ENCODE data around the gene WTIP.
"Not testable (repeated sequence)": the region's sequence is repeated elsewhere in the genome, so short reads cannot be mapped to it uniquely, and the experiment has no call there.

Gene WTIP
- 0.70 to 1.0 reads per million in 2 experiments for total RNA-seq

DNA sequence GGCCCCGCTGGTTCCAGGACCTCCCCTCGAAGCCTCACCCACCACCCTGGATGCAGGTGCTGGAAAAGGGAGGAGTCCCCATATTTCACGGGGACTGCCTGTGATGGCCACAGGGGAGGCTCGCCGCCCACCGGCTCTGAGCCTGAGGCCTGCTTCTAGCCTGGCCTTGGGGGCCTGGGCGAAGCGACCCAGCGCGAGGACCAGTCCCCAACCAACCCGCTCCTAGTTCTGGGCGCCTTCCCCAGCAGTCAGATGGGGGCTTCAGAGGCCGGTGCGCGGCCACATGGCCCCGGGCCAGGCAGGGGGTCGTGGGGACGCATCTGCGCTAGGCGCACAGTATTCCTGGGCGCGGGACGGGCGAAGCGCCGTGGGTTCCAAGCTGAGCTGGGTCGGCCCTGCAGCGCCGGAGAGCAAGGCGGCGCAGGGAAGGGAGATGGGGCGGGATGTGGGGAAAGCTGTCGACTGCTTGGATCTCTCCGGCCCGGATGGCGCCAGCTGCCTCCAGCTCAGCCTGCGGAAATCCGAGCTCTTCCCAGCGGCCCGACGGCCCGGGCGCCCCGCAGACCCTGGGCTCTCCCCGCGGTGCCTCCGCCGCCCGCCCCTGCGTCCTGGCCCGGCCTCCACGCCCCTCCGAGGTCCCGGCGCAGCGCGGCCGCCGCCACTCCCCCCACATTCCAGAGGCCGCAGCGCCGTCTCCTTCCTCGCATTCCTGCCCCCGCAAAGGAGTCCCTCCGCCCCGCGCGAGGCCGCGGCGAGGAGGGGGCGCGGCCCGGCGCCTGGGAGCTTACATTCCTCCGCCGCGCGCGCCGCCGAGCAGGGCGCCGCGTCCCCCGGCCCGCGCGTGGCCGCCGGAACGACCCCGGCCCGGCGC is at the start of gene WTIP:
Gene WTIP, plus strand, starts transcription at position 788 of the 871 bp plus-strand sequence. CDS start 217 bp downstream, outside the sequence.
- no peak for DNase-seq (ENCODE audit: low read depth)

DNA sequence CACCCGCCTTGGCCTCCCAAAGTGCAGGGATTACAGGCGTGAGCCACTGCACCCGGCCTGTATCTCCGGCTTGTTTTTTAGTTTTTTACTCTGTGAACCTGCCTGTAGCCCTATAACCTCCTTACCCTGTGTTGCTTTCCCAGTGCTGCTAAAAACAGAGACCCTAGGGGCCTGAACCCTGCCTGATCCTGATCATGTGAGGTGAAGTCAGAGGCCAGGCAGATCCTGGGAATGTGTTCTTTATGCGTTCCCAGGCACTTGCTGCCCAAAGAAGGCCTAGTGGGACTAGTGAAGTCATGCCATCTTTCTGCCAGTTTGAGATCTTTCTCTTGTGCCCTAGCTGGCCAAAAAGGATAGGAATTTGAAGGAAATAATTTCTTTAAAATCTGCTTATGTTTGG is 48.8 kb upstream of the WTIP start:
- DNase-seq (ENCODE audit: low read depth) = no peak

DNA sequence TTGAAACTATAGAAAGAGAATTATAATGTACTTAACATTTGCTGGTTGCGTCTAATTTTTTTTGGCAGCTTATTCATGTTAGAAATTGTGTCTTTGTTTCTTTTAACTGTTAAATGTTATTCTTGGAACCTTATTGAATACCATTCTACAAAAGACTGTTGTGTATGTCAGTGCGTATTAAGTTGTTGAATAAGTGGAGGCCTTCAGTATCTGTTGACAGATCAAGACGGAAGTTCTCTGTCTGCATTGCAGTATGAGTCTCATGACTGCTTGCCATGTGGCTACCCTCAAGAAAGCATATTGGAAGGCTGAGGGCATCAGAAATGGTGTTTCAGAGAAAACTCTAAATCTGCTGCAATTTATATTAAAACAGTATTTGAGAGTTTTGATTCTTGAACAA is 44.8 kb upstream of the WTIP start:
- no peak for DNase-seq (ENCODE audit: low read depth)

DNA sequence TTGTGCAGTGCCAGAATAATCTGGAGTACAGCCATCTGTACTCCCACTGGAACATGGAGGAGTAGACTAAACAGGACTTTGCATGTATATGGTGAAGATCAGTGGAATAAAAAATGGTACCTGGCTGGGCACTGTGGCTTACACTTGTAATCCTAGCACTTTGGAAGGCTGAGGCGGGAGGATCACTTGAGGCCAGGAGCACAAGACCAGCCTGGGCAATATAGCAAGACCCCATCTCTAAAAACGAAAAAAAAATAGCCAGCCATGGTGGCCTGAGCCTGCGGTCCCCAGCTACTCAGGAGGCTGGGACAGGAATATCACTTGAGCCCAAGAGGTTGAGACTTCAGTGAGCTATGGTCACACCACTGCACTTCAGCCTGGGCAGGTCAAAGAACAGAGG is 33.4 kb upstream of the WTIP start:
- DNase-seq (ENCODE audit: low read depth) = no peak

DNA sequence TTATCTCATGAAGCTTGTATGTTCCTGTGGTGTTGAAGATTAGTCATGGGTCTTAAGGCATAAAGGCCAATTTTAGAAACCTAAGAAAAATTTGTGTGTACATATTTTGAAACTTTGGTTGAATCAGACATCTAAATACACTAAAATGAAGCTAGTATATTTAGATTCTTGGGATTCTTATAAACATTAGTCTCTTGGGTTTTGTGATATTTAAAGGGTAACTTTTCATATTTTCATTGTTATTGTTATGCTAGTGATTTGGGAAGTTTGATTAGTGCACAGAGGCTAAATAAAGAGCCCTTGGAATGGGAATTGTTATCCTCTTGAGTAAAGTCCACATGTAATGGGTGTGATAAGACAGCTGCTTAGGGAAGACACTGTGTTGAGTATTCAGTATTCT is 28.8 kb upstream of the WTIP start:
- no peak for DNase-seq (ENCODE audit: low read depth)

DNA sequence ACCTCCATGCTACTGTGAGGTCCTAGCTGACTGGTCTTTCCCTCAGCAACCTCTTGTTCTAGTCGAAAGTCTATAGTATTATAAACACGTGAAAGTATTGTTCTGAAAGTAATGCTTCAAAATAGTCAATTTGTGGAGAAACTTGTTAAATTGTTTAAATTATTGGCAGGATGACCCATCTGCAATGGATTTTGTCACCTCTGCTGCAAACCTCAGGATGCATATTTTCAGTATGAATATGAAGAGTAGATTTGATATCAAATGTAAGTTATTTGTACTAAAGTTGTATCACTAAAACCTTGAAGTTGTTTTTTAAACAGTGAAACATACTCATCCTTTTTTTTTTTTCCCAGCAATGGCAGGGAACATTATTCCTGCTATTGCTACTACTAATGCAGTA is 27.5 kb upstream of the WTIP start:
- no peak for DNase-seq (ENCODE audit: low read depth)

DNA sequence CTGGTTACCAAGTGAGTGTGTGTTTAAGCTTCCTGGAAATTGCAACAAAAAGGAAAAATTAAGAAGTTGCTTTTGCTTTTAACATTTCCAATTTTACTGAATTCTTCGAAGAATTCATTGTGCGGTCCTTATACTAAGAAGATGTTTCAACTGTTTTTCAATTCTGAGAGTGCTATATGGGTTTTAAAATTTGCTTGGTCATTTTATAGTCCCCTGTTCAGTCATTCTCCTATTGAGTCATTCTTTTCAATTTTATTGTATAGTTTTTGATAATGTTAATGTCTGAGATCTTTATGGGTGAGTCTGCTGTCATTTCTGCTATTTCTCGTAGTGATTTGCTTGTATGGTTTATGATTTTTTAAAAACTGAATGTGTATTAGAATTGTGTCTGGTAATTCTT is 26.9 kb upstream of the WTIP start:
- DNase-seq (ENCODE audit: low read depth) = no peak

DNA sequence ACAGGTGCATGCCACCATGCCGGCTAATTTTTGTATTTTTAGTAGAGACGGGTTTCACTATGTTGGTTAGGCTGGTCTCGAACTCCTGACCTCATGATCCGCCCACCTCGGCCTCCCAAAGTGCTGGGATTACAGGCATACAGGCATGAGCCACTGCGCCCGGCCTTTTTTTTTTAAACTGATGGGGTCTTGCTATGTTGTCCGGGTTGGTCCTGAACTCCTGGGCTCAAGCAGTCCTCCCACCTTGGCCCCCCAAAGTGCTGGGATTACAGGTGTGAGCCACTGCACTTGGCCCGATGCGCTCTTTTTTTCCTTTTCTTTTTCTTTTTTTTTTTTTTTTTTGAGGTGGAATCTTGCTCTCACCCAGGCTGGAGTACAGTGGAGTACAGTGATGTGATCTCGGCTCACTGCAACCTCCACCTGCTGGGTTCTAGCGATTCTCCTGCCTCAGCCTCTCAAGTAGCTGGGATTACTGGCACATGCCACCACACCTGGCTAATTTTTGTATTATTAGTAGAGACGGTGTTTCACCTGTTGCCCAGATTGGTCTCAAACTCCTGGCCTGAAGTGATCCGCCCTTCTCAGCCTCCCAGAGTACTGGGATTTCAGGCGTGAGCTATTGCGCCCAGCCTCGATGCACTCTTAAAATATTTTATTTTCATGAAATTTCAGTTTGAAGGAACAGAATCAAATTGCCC is 25.6 kb upstream of the WTIP start:
- DNase-seq (ENCODE audit: low read depth) = not testable (repeated sequence)

DNA sequence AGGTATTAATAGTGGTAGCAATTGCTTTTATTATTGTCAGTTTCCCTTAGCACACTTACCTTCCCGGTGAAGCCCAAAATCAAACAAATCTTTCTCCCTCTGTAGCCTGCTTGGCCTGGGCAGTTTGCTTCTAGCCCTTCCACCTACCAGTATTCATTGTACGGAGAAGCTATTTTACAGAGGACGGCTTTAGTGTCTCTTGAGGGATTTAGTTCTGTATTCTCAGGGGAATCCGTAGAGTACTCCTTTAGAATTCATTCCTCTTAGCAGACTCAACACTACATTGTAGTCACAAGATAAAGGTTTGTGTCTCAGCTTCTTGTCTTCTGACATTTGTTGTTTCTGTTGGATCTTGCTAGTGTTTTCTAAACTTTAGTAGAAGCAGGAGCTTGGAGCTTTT is 24.1 kb upstream of the WTIP start:
- no peak for DNase-seq (ENCODE audit: low read depth)

DNA sequence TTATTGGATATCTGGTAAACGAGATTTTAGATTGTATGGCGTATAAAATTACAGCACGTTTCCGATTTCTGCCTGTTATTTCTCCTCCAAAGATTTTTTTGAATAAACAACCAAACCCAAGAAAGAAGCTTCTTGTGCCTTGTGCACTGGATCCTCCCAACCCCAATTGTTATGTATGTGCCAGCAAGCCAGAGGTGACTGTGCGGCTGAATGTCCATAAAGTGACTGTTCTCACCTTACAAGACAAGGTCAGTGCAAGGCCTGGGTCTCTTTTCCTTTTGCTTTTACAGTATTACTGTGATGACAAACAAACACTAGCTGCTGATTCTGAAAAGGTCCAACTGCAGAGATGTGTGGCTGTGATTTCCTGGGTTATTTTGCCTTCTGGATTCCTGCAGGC is 22.9 kb upstream of the WTIP start:
- no peak for DNase-seq (ENCODE audit: low read depth)

DNA sequence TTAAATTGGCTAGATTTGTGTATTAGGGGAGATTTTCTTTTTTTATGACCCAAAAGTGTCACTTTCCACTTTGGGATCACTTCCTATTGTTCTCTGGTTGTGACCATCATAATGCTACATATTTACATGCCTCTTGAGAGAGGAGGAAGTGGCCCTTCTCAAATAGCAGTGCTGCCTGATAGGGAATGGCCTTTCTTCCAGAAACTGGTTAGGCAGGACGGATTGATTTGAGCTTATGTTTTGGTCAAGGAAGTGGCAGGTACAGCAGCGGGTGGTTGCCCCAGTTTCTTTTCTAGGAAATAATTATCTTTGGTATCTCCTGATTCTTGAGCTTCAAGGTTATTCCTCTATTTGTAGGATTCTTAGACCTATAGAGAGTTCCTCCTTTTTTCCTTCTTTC is 21.9 kb upstream of the WTIP start:
- no peak for DNase-seq (ENCODE audit: low read depth)

DNA sequence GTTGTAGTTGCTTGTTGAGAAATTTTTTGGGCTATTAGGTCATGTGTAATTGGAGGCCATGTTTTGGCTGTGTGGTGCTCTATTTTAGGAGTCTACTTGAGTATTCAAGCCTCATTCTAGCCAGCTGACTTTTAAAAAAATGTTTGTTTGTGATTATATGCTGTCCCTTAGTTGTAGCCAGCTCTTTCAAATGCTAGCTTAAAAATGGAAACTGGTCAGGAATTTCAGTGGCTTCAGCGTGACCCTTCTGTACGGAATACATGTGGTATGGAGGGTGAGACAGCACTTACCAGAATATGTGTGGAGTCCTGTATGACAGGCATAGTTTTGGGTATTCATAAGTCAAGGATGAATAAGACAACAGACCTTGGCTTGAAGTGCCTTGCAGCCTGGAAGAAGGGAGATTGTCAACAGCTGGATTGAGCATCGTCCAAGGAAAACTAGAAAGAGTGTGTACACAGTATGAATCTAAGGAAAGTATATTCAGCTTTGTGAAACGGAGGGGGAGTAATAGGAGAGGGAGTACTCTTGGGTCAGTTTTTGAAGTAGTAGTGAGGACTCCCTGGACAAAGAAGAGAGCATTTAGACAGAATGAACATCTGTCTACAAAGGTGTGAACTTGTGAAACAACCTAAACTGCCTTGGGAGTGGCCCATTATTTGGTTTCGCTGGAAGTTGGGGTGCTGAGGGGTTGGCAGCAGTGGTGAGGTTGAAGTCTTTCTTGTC is 20.0 kb upstream of the WTIP start:
- DNase-seq (ENCODE audit: low read depth) = no peak

DNA sequence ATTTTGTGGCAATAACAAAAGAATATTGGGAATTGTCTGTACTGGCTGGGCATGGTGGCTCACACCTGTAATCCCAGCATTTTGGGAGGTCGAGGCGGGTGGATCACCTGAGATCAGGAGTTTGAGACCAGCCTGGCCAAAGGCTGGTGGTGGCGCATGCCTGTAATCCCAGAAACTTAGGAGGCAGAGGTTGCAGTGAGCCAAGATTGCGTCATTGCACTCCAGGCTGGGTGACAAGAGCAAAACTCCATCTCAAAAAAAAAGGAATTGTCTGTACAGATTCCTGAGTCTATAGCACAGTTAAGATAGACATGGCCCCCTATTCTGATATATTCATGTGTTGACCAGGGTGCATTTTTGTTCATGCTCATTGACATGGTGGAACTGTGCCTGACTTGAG is 16.8 kb upstream of the WTIP start:
- DNase-seq (ENCODE audit: low read depth) = not testable (repeated sequence)

DNA sequence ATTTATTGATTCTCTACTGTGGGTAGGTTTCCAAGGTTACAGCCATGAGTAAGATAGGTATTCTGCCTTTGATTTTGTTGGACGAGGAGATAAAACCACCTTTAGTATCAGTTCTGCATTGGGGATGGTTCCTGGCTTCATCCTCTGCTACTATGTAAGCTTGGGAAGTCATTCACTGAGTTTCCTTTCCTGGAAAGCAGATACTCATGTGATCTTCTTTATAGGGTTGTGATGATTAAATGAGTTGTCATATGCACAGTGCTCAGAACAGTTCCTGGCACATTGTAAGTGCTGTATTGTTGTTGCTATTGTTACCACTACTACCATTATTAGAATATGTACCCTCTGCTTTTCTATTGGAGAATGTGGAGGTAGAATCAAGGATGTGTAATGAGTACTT is 13.1 kb upstream of the WTIP start:
- DNase-seq (ENCODE audit: low read depth) = no peak

DNA sequence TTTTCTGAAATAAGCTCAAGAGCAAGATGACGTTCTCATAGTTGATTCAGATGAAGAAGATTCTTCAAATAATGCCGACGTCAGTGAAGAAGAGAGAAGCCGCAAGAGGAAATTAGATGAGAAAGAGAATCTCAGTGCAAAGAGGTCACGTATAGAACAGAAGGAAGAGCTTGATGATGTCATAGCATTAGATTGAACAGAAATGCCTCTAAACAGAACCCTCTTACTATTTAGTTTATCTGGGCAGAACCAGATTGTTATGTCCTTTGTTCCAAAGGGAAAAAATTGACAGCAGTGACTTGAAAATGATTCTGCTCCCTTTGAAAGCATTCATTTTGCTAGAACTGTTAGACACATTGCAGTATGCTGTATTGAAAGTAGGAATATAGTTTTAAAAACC is 12.5 kb upstream of the WTIP start:
- DNase-seq (ENCODE audit: low read depth) = not testable (repeated sequence)

DNA sequence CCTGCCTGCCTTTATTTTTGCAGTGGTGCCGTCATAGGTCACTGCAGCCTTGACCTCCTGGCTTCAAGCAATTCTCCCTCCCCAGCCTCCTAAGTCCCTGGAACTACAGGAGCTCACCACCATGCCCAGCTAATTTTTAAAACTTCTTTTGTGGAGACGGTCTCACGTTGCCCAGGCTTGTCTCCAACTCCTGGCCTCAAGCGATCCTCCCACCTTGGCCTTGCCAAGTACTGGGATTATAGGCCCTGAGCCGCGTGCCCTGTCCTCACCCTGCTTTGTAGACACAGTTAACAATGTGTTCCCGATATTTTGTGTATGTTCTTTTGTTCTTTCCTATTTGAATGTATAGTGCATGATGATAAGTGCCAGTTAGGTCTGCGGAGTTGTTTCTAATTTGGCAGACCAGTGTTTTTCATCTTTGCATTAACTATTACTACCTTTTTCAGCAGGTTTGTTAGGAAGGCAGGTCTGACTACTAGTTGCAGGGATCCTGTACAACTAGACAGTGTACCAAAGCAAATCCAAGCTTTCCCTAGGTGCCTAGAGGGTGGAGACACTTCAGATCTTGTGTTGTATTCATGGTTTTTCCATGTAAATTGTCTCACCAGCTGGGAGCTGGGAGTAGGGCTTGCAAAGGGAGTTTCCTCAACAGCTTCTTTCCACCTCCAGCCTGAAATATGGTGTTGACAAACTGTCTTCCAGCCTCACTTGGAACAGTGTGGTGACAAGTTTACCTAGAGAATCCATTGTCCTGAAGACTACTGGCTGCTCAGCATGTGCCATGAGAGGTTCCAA is 9.5 kb upstream of the WTIP start:
- DNase-seq (ENCODE audit: low read depth) = no peak

DNA sequence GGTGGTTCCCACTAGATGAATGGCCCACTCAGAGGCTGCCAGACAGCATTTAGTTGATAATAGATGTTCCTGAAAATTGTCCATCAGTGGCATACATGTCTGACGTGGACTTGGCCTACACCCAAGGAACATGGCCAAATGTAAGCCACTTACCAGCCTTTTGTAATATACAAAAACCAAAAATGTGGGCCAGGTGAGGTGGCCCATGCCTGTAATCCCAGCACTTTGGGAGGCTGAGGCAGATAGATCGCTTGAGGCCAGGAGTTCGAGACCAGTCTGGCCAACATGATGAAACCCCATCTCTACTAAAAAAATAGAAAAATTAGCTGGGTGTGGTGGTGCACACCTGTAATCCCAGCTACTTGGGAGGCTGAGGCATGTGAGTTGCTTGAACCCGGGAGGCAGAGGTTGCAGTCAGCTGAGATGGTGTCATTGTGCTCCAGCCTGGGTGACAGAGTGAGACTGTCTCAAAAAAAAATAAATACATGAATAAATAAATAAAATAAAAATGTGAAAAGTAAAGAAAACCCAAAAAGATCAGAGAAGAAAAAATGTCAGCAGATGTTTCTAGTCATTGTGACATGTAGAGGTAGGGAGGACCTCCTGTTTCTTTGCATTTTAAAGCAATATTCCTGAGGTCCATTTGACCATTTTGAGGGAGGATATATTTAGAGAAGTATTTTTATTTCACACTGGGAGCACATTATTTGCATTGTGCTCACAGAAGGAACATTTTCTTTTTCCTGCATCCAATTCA is 7.1 kb upstream of the WTIP start:
- DNase-seq (ENCODE audit: low read depth) = no peak

DNA sequence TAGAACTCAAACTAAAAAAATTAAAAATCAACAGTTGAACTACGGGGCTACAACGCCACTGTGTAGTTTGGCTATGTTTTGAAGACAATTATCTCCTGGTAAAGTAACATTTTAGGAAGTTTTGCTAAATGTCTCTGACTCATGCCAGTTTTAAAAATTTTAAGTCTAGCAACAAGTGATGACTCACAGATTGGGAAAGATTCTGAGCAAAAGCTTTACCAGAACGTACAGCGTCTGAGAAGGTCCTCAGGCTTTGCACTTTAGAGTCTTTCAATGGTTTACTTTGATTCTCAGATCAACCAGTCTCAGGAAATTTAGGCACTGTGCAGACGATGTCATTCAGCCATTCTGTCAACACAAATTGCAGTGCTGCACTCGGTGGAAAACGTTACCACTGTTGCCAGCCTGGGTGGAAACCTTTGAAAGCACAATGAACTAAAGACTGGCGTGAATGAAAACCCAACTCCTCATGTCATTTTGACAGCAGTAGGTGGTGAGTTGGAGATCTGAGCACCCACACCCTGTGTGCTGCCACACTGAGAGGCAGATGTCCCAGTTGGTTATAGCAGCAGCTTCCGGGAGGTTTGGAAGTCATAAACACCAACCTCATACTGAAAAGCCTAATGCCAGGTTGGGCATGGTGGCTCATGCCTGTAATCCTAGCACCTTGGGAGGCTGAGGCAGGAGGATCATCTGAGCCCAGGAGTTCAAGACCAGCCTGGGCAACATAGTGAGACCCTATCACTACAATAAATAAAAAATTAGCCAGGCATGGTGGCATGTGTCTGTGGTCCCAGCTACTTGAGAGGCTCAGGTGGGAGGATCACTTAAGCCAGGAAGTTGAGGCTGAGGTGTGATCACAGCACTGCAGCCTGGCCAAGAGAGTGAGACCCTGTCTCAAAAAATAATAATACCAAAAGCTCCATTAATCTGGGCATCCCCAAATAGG is 6.3 kb upstream of the WTIP start:
- no peak for DNase-seq (ENCODE audit: low read depth)

DNA sequence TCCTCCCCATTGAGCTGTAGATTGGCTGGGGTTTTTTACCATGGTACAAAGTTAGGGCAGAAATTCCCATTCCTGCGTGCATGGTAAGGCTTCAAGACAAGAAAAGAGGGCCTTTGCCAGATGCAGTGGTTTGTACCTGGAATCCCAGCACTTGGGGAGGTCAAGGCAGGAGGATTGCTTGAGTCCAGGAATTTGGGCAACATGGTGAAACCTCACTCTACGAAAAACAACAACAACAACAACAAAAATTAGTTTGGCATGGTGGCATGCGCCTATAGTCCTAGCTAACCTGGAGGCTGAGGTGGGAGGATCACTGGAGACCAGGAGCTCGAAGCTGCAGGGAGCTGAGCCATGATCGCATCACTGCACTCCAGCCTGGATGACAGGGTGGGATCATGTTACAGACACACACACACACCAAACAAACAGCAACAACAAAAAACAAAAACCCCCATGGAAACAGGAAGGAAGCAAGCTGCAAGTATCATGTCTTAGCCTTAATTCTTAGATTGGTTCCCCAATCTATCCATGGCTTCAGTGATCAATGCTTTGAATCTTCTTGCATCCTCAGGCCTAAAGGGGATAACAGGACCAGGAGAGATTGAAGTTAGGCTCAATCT is 5.5 kb upstream of the WTIP start:
- DNase-seq (ENCODE audit: low read depth) = no peak

DNA sequence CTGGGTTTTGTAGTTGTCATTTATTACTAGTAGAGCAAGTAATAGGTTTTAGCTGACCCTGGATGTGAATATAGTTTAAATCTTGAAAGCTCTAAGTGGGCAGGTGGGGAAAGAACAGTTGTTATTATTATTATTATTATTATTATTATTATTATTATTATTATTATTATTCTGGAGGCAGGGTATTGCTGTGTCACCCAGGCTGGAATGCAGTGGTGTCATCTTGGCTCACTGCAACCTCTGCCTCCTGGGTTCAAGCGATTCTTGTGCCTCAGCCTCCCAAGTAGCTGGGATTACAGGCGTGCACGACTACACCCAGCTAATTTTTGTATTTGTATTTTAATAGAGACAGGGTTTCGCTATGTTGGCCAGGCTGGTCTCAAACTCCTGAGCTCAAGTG is 3.1 kb upstream of the WTIP start:
- DNase-seq (ENCODE audit: low read depth) = not testable (repeated sequence)

Measured in T follicular helper cell (primary cell).